Neutrophil (primary cell): ENCODE measurements around the gene MAP2K2.

Experiments used
- H3K27ac ChIP-seq: fragments of 200-600 bp; sonication (generic); 2 replicates; pipeline ENCODE4 v1.5.1; 2016; ENCODE audit warnings: mild to moderate bottlenecking, moderate library complexity
- H3K27me3 ChIP-seq: fragments of 200-600 bp; sonication (generic); 2 replicates; pipeline ENCODE4 v1.6.0; 2016; ENCODE audit warnings: mild to moderate bottlenecking
- H3K36me3 ChIP-seq: fragments of 200-600 bp; sonication (generic); 2 replicates; pipeline ENCODE4 v1.5.1; 2017
- H3K4me1 ChIP-seq, 2 experiments: fragments of 200-600 bp in 1 of 2; sonication (generic) in 1 of 2; 1 replicate in 1 of 2; 2 replicates in 1 of 2; pipeline versions ENCODE4 v1.5.1 to v1.6.1; 2013 to 2016; ENCODE audit warnings: low read depth in 1 of 2, low read length in 1 of 2, mild to moderate bottlenecking in 1 of 2, moderate library complexity in 1 of 2; ENCODE audit not compliant: control insufficient read depth in 1 of 2, insufficient read depth in 1 of 2
- H3K4me3 ChIP-seq, 2 experiments: fragments of 200-600 bp in 1 of 2; sonication (generic) in 1 of 2; 1 replicate in 1 of 2; 2 replicates in 1 of 2; pipeline ENCODE4 v1.5.1; 2013 to 2016; ENCODE audit warnings: low read depth in 1 of 2, low read length in 1 of 2, mild to moderate bottlenecking in 1 of 2, moderate library complexity in 1 of 2
- H3K9me3 ChIP-seq: fragments of 200-600 bp; sonication (generic); 2 replicates; pipeline ENCODE4 v1.5.1; 2016
- CTCF ChIP-seq: fragments of 200-600 bp; sonication (generic); IDR thresholded peaks from 2 replicates; pipeline ENCODE4 v1.5.1; 2016; ENCODE audit warnings: antibody characterized with exemption

Gene MAP2K2

GRCh38 chr19:4099041-4099764, 24.7 kb downstream of the MAP2K2 start:
- H3K9me3 ChIP-seq, result no peaks in the 10 kb centered on the region
- H3K27ac ChIP-seq, result no peak overlapping the region
- H3K36me3 ChIP-seq, result peaks cover 94% of the 10 kb centered on the region
- H3K4me3 ChIP-seq, result no peak overlapping the region
- H3K4me1 ChIP-seq, result no peaks in the 10 kb centered on the region
- TF ChIP-seq CTCF, result no peak
- H3K27me3 ChIP-seq, result no peaks in the 10 kb centered on the region

- Histone ChIP-seq H3K36me3 (peaks cover 97% of the 10 kb centered on the region), H3K4me3 (no peak overlapping the region), H3K27me3 (no peaks in the 10 kb centered on the region), H3K4me1 (no peaks in the 10 kb centered on the region), H3K9me3 (no peaks in the 10 kb centered on the region), H3K27ac (no peak overlapping the region)
- no peak for TF ChIP-seq CTCF
These were observed 25.4 kb downstream of the MAP2K2 start for GRCh38 chr19:4098493-4098892.

- Histone ChIP-seq H3K27me3 (no peaks in the 10 kb centered on the region), H3K36me3 (peaks cover 97% of the 10 kb centered on the region), H3K9me3 (no peaks in the 10 kb centered on the region), H3K4me1 (no peaks in the 10 kb centered on the region), H3K27ac (no peak overlapping the region), H3K4me3 (no peak overlapping the region)
- no peak for TF ChIP-seq CTCF
These were observed 26.4 kb downstream of the MAP2K2 start for GRCh38 chr19:4097501-4097900.

GRCh38 chr19:4096049-4096892, 27.7 kb downstream of the MAP2K2 start:
- no peak for TF ChIP-seq CTCF
- H3K27me3 ChIP-seq, result no peaks in the 10 kb centered on the region
- H3K4me1 ChIP-seq, result no peaks in the 10 kb centered on the region
- no peak overlapping the region for H3K4me3 ChIP-seq
- peaks cover 96% of the 10 kb centered on the region for H3K36me3 ChIP-seq
- no peaks in the 10 kb centered on the region for H3K9me3 ChIP-seq
- no peak overlapping the region for H3K27ac ChIP-seq

- Histone ChIP-seq H3K27me3 (no peaks in the 10 kb centered on the region), H3K27ac (no peak overlapping the region), H3K4me1 (peaks cover under 1% of the 10 kb centered on the region in 2 experiments), H3K4me3 (no peak overlapping the region), H3K9me3 (no peaks in the 10 kb centered on the region), H3K36me3 (peaks cover 95% of the 10 kb centered on the region)
- no peak for TF ChIP-seq CTCF
These were observed 28.5 kb downstream of the MAP2K2 start for GRCh38 chr19:4095488-4095844.
